Mucosa of stomach (tissue), 1 donor: ENCODE results near the gene IGF2BP1.
"Not testable (repeated sequence)": the region's sequence is repeated elsewhere in the genome, so short reads cannot be mapped to it uniquely, and the experiment has no call there.

Experiments
- H3K27me3 ChIP-seq: one replicate; pipeline ENCODE4 v1.7.0; 2013; ENCODE audit warnings: mild to moderate bottlenecking, low read length; ENCODE audit not compliant: control insufficient read depth, insufficient read depth
- H3K36me3 ChIP-seq: one replicate; pipeline ENCODE4 v1.7.0; 2013; ENCODE audit warnings: low read length; ENCODE audit not compliant: control insufficient read depth, insufficient read depth
- H3K4me1 ChIP-seq: one replicate; pipeline ENCODE4 v1.7.0; 2013; ENCODE audit warnings: mild to moderate bottlenecking, low read length; ENCODE audit not compliant: control insufficient read depth, insufficient read depth
- H3K4me3 ChIP-seq: one replicate; pipeline ENCODE4 v1.7.0; 2013; ENCODE audit warnings: low read length
- H3K9ac ChIP-seq: one replicate; pipeline ENCODE4 v1.7.0; 2013; ENCODE audit warnings: mild to moderate bottlenecking, low read length, moderate library complexity
- H3K9me3 ChIP-seq: one replicate; pipeline ENCODE4 v1.7.0; 2013; ENCODE audit warnings: mild to moderate bottlenecking, low read length, moderate library complexity; ENCODE audit not compliant: control insufficient read depth
- donor health status: Pancreatic carcinoma.

Gene IGF2BP1

DNA sequence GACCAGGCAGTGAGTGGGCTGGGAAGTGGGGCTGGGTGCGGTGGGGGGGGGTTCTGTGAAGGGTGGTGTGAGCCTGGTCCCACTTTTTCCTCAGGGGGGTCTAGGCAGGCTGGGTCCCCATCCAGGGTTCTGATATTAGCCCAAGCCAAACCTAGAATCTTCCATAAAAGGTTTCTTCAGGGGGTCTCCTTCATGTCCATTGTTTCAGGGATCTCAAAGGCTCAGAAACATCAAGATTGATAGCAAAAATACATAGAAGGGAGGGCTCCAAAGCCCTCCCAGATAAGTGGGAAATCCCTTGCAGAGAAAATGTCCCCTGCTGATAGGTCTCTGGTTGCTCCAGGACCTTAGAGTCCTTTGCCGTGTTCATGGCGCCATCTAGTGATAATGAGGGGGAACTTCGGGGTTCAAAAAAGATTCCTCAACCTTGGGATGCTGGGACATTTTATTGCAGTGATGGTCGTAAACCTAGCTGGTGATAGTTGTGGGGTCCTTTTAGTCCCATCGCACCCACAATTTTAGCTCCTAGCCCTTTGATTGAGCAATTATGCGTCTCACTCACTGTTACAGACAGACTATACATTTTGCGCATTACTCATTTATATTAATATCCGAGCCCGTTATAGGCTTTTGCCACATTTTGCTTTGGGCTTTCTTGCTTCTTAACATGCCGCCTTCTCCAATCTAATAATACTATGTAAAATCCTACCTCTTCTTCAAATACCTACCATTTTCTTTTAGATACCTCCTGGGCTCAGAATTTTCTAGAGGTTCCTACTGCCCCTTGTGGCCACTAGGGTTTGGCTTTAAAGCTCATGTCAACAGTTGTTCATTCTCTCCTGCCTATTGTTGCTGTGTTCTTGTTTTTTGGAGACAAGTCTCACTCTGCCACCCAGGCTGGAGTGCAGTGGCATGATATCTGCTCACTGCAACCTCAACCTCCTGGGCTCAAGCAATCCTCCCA, 35.1 kb downstream of the IGF2BP1 start:
- peaks cover 7% of the 10 kb centered on the region for H3K27me3 ChIP-seq
- H3K4me3 ChIP-seq: no peak overlapping the region

DNA sequence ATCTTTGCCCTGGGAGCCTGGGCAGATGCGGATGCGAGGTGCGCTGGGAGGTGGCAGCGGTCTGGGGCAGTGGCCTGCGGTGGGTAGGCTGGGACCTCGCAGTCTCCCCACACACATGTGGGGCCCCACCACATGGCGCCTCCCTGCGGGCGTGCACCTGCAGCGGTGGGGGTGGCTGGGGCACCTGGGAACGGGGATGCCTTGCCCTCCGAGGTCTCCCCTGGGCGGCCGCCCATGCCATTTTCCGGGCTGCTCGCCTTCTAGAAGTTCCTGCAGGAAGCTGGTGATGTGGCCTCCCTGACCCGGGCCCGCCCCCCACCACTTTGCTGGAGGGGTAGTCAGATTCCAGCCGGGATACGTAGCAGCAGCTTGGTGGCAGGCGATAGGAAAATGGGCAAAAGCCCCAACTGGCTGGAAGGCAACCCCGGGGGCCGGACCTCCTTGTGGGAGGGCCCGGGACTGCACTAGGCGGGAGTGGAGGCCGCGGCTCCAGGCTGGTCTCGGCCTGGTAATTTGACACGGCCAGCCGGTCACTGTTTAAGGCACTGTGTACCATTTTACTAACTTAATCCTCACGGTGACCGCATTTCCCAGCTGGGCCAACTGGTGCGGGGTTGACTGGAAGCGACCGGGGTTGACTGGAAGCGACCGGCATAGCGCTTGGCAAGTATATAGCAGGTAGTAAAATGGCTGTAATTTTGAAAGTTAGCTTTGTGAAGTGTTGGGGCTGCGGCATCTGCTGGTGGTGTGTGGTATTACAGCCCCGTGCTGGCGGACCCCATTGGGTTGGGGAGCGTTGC, 38.5 kb downstream of the IGF2BP1 start:
- Histone ChIP-seq H3K36me3 (no peaks in the 10 kb centered on the region), H3K27me3 (peaks cover 18% of the 10 kb centered on the region), H3K9me3 (no peaks in the 10 kb centered on the region), H3K4me1 (no peaks in the 10 kb centered on the region), H3K4me3 (no peak overlapping the region), H3K9ac (no peak overlapping the region)

More for the DNA sequence above, 35.1 kb downstream of the IGF2BP1 start:
- Histone ChIP-seq H3K9ac (no peak overlapping the region), H3K9me3 (no peaks in the 10 kb centered on the region), H3K4me1 (no peaks in the 10 kb centered on the region), H3K36me3 (no peaks in the 10 kb centered on the region)

DNA sequence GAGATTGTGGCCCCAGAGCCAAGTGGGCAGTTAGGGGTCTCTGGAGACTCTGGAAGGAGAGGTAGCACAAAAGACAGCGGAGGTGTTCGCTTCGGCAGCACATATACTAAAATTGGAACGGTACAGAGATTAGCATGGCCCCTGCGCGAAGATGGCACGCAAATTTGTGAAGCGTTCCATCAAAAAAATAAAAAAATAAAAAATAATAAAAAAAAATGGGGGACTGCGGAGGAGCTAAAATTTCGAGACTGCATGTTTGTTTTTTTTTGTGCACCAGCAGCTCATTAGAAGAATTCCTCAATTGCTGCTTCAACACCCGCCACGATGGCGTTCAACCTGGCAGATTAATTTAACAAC, 39.1 kb downstream of the IGF2BP1 start:
- no peaks in the 10 kb centered on the region for H3K36me3 ChIP-seq
- no peaks in the 10 kb centered on the region for H3K9me3 ChIP-seq
- H3K27me3 ChIP-seq: peaks cover 17% of the 10 kb centered on the region
- no peak overlapping the region for H3K9ac ChIP-seq
- H3K4me3 ChIP-seq: no peak overlapping the region
- H3K4me1 ChIP-seq: no peaks in the 10 kb centered on the region

DNA sequence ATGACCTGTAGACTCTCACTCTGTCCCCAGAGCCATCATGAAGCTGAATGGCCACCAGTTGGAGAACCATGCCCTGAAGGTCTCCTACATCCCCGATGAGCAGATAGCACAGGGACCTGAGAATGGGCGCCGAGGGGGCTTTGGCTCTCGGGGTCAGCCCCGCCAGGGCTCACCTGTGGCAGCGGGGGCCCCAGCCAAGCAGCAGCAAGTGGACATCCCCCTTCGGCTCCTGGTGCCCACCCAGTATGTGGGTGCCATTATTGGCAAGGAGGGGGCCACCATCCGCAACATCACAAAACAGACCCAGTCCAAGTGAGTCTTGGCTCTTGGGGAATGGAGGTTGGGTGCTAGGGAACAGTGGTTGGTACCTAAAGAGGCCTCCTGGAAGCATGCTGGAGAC, 41.0 kb downstream of the IGF2BP1 start:
- Histone ChIP-seq H3K36me3 (no peaks in the 10 kb centered on the region), H3K4me1 (no peaks in the 10 kb centered on the region), H3K9ac (no peak overlapping the region), H3K4me3 (no peak overlapping the region), H3K9me3 (no peaks in the 10 kb centered on the region), H3K27me3 (peaks cover 18% of the 10 kb centered on the region)

DNA sequence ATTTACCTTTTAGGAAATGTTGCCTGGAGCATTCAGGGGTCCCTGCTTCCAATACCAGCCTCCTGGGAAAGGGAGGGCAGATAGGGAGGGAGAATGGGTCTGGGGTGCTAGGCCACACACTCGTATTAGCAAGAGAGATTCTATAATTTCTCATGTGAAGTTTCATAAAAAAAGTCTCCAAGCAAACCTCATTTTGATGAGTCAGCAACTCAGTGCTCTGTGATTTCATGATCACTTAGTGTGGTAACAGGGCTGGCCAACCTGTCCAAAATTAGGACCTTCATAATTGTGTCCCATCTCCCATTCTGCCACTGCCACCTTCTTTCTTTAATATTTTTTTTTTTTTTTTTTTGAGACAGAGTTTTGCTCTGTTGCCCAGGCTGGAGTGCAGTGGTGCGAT, 41.4 kb downstream of the IGF2BP1 start:
- Histone ChIP-seq H3K27me3 (peaks cover 20% of the 10 kb centered on the region), H3K9ac (no peak overlapping the region), H3K4me3 (no peak overlapping the region), H3K36me3 (no peaks in the 10 kb centered on the region), H3K4me1 (no peaks in the 10 kb centered on the region), H3K9me3 (no peaks in the 10 kb centered on the region)

DNA sequence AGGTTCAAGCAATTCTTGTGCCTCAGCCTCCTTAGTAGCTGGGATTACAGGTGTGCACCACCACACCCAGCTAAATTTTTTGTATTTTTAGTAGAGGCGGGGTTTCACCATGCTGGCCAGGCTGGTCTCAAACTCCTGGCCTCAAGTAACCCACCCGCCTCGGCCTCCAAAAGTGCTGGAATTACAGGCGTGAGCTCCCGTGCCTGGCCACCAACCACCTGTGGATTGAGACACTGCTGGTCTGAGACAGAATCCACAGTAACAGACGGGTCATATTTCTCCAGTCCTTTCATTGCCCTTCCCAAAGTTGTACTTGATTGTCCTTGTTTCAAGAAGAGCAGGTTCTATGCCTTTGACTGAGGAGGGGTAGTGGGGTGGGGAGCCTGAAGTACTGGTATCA, 42.3 kb downstream of the IGF2BP1 start:
- H3K36me3 ChIP-seq, H3K4me1 ChIP-seq, H3K9ac ChIP-seq, H3K4me3 ChIP-seq, H3K9me3 ChIP-seq: not testable (repeated sequence)
- H3K27me3 ChIP-seq: peaks cover 24% of the 10 kb centered on the region

DNA sequence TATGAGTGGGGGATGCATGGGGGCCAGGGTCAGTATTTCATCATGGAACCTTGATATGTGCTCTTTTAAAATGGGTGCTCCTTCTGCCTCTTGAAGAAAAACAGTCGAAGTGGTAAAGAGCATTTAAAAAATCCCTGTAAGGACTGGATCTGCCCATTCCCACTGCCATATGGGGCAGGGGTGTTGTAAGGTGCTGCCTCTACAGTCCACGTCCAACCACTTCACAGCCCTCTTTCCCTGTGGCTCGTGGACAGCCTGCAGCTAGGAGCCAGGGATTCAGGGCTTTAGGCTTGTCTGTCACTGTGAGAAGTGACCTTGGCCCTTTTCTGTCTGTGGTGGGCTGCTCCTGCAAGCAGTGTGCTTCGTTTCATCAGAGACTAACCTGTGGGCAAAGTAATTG, 44.3 kb downstream of the IGF2BP1 start:
- H3K9ac ChIP-seq: no peak overlapping the region
- H3K36me3 ChIP-seq: no peaks in the 10 kb centered on the region

DNA sequence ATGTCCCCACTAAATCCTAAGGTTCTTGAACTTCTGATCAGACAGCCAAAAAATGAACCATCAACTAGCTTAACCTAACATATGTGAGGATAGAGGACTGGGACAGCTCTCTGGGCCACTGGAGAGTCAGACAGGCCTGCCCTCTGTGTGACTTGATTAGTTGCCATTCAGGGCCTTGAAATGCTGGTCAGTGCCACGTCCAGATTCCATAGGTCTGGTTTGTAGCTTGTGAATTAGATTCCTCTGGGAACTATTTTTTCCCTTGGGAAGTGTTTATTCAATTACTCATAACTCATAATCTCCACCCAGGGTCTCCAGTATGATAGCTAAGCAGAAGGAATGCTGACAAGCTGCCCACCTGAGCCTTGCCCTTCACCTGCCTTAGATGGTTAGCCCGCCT, 48.2 kb downstream of the IGF2BP1 start:
- no peak overlapping the region for H3K9ac ChIP-seq
- no peaks in the 10 kb centered on the region for H3K36me3 ChIP-seq
- H3K4me1 ChIP-seq: no peaks in the 10 kb centered on the region
- no peaks in the 10 kb centered on the region for H3K9me3 ChIP-seq
- H3K4me3 ChIP-seq: no peak overlapping the region
- peaks cover 30% of the 10 kb centered on the region for H3K27me3 ChIP-seq

More for the DNA sequence above, 44.3 kb downstream of the IGF2BP1 start:
- Histone ChIP-seq H3K4me1 (no peaks in the 10 kb centered on the region), H3K4me3 (no peak overlapping the region), H3K9me3 (no peaks in the 10 kb centered on the region), H3K27me3 (peaks cover 33% of the 10 kb centered on the region)

DNA sequence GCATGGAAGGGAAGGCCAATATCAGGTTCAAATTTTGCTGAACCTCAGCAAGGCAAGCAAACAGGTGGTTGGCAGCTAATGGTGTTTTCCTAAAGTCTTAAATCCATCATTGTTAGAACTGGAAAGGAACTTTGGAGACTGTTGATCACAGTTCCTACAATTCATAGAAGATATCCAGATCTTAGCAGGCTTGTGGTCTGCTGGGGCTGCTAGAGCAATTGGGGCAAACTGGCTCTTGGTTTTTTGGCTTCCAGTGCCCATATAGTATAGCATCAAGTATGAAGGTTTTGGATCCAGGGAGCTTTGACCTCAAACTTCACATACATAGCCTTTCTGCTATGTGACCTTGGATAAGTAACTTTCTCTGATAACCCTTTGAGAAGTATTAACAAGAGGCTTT, 49.7 kb downstream of the IGF2BP1 start:
- Histone ChIP-seq H3K36me3 (no peaks in the 10 kb centered on the region), H3K27me3 (peaks cover 22% of the 10 kb centered on the region), H3K4me3 (no peak overlapping the region), H3K9me3 (no peaks in the 10 kb centered on the region), H3K9ac (no peak overlapping the region), H3K4me1 (no peaks in the 10 kb centered on the region)

DNA sequence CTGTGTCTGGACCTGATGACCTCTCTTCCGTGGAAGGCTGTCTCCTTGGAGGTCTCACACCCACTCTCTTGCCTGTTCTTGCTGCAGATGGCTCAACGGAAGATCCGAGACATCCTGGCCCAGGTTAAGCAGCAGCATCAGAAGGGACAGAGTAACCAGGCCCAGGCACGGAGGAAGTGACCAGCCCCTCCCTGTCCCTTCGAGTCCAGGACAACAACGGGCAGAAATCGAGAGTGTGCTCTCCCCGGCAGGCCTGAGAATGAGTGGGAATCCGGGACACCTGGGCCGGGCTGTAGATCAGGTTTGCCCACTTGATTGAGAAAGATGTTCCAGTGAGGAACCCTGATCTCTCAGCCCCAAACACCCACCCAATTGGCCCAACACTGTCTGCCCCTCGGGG, 52.1 kb downstream of the IGF2BP1 start:
- peaks cover 18% of the 10 kb centered on the region for H3K27me3 ChIP-seq
- H3K9ac ChIP-seq: no peak overlapping the region
- H3K9me3 ChIP-seq: no peaks in the 10 kb centered on the region
- no peaks in the 10 kb centered on the region for H3K4me1 ChIP-seq
- no peaks in the 10 kb centered on the region for H3K36me3 ChIP-seq
- no peak overlapping the region for H3K4me3 ChIP-seq

DNA sequence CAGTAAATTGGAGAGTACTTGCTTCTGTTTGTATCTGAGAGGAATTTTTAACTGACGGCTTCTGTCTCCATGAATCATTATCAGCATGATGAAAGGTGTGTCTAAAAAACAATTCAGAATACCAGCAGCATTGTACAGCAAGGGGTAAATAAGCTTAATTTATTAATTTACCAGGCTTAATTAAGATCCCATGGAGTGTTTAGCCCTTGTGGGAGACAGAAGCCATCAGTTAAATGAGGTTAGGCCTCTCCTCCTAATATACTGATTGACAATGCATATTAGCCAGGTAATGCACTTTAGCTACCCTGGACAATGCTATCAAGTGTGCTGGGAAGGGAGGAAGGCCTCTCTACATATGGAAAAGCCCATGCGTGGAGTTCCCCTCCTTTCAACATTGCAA, 53.4 kb downstream of the IGF2BP1 start:
- no peaks in the 10 kb centered on the region for H3K4me1 ChIP-seq
- H3K4me3 ChIP-seq: no peak overlapping the region
- no peak overlapping the region for H3K9ac ChIP-seq
- H3K9me3 ChIP-seq: no peaks in the 10 kb centered on the region
- H3K36me3 ChIP-seq: no peaks in the 10 kb centered on the region
- H3K27me3 ChIP-seq: peaks cover 18% of the 10 kb centered on the region

DNA sequence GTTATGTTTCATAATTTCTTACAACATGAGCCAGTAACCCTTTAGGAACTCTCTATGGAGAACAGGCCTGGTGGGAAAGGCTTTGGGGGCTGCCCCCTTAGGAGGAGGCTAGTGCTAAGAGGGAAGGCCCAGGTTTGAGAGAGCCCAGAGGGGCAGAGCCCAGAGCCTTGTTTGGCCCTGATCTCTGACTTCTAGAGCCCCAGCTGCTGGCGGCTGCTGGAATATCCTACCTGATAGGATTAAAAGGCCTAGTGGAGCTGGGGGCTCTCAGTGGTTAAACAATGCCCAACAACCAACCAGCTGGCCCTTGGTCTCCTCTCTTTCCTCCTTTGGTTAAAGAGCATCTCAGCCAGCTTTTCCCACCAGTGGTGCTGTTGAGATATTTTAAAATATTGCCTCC, 54.1 kb downstream of the IGF2BP1 start:
- Histone ChIP-seq H3K9ac (no peak overlapping the region), H3K36me3 (no peaks in the 10 kb centered on the region), H3K4me3 (no peak overlapping the region), H3K4me1 (no peaks in the 10 kb centered on the region), H3K27me3 (peaks cover 11% of the 10 kb centered on the region), H3K9me3 (no peaks in the 10 kb centered on the region)
